Suprapubic skin (tissue), 4 donors: ENCODE results near the gene CDON. TPM values are rescaled to one million over a fixed set of nuclear protein-coding genes. Genes with fewer than 3 reads are reported as not detected.

ENCODE experiments used
- DNase-seq, 2 donors: peaks; one replicate each; pipeline ENCODE4 v3.0.0-alpha.2; 2019; ENCODE audit warnings: low spot score in 2 of 2
- H3K27ac ChIP-seq: fragments of 200-600 bp; sonication (generic); one replicate; pipeline ENCODE4 v1.5.1; 2019
- H3K27me3 ChIP-seq: fragments of 200-600 bp; sonication (generic); one replicate; pipeline ENCODE4 v1.5.1; 2019
- H3K36me3 ChIP-seq: fragments of 200-600 bp; sonication (generic); one replicate; pipeline ENCODE4 v1.5.1; 2019
- H3K4me1 ChIP-seq: fragments of 200-600 bp; sonication (generic); one replicate; pipeline ENCODE4 v1.5.1; 2019
- H3K4me3 ChIP-seq: fragments of 200-600 bp; sonication (generic); one replicate; pipeline ENCODE4 v1.5.1; 2019; ENCODE audit warnings: mild to moderate bottlenecking
- H3K9me3 ChIP-seq: fragments of 200-600 bp; sonication (generic); one replicate; pipeline ENCODE4 v1.5.1; 2019
- CTCF ChIP-seq, 2 donors: fragments of 200-600 bp in 1 of 2; fragments of 450-650 bp in 1 of 2; sonication (generic) in 1 of 2; IDR thresholded peaks; one replicate each; pipeline ENCODE4 v1.5.1; 2016 to 2019; ENCODE audit warnings: antibody characterized with exemption in 2 of 2, mild to moderate bottlenecking in 1 of 2, moderate library complexity in 1 of 2
- EP300 ChIP-seq: sonication (generic); formaldehyde crosslinking; IDR thresholded peaks from one replicate; pipeline ENCODE4 v1.6.1; 2017; ENCODE audit warnings: antibody characterized with exemption
- POLR2A ChIP-seq, 2 donors: fragments of 450-650 bp; IDR thresholded peaks; one replicate each; pipeline ENCODE4 v1.6.1; 2017; ENCODE audit warnings: antibody characterized with exemption in 2 of 2, mild to moderate bottlenecking in 2 of 2, moderate library complexity in 2 of 2
- POLR2AphosphoS5 ChIP-seq, 3 donors: sonication (generic); formaldehyde crosslinking; IDR thresholded peaks; one replicate each; pipeline ENCODE4 v1.6.1; 2017; ENCODE audit warnings: antibody characterized with exemption in 3 of 3
- WGBS: methylation state at CpG from one replicate; pipeline ENCODE4 v1.1.5; 2018; 5-methylcytosine and 5-hydroxymethylcytosine counted together
- total RNA-seq, 4 donors: library from RNA; depleted of rRNA; stranded (reverse); fragments of >200 nt; gene quantifications; one replicate each; pipeline ENCODE4 v1.1.0, GENCODE V29; 2016

Gene CDON
- total RNA-seq, 4 donors from 2014 or later: 27.6 to 67.4 (median 43.1) TPM

GRCh38 chr11:125938418-125938817, 124.2 kb downstream of the CDON start:
- H3K4me1 ChIP-seq: peaks cover 16% of the 10 kb centered on the region
- no peaks in the 10 kb centered on the region for H3K27me3 ChIP-seq
- DNase-seq: peak in 1 of 2 donors; percentile 52
- 72% methylated on average over 5 of the region's 5 CpGs for WGBS
- H3K27ac ChIP-seq: no peak overlapping the region
- no peaks in the 10 kb centered on the region for H3K36me3 ChIP-seq
- H3K4me3 ChIP-seq: no peak overlapping the region
- TF ChIP-seq CTCF (IDR thresholded peaks at IDR 0.05) (no peak), EP300 (no peak), POLR2AphosphoS5 (IDR thresholded peaks at IDR 0.05) (no peak), POLR2A (IDR thresholded peaks at IDR 0.05) (no peak)
- no peaks in the 10 kb centered on the region for H3K9me3 ChIP-seq

- no peaks in the 10 kb centered on the region for H3K36me3 ChIP-seq
- 39% methylated on average over 12 of the region's 12 CpGs for WGBS
- no peaks in the 10 kb centered on the region for H3K27me3 ChIP-seq
- H3K27ac ChIP-seq: no peak overlapping the region
- peaks cover 24% of the 10 kb centered on the region for H3K4me1 ChIP-seq
- DNase-seq: peak in 1 of 2 donors; percentile 44
- no peak for TF ChIP-seq EP300
- TF ChIP-seq POLR2AphosphoS5 (IDR thresholded peaks at IDR 0.05): no peak
- no peak for TF ChIP-seq POLR2A (IDR thresholded peaks at IDR 0.05)
- no peak for TF ChIP-seq CTCF (IDR thresholded peaks at IDR 0.05)
- H3K4me3 ChIP-seq: no peak overlapping the region
- no peaks in the 10 kb centered on the region for H3K9me3 ChIP-seq
Measured at GRCh38 chr11:125935618-125936199, 127.0 kb downstream of the CDON start.

GRCh38 chr11:125935056-125935455, 127.6 kb downstream of the CDON start:
- Histone ChIP-seq H3K4me1 (peaks cover 24% of the 10 kb centered on the region), H3K9me3 (no peaks in the 10 kb centered on the region), H3K36me3 (no peaks in the 10 kb centered on the region), H3K27ac (no peak overlapping the region), H3K27me3 (no peaks in the 10 kb centered on the region), H3K4me3 (no peak overlapping the region)
- WGBS: 95% methylated on average over 2 of the region's 2 CpGs
- DNase-seq: no peak
- TF ChIP-seq CTCF (IDR thresholded peaks at IDR 0.05): no peak

GRCh38 chr11:125934473-125934872, 128.2 kb downstream of the CDON start:
- DNase-seq: no peak
- WGBS: 97% methylated on average over 8 of the region's 8 CpGs
- Histone ChIP-seq H3K27ac (no peak overlapping the region), H3K36me3 (no peaks in the 10 kb centered on the region), H3K4me1 (peaks cover 24% of the 10 kb centered on the region), H3K4me3 (no peak overlapping the region), H3K9me3 (no peaks in the 10 kb centered on the region), H3K27me3 (no peaks in the 10 kb centered on the region)
- TF ChIP-seq EP300 (no peak), CTCF (IDR thresholded peaks at IDR 0.05) (no peak), POLR2AphosphoS5 (IDR thresholded peaks at IDR 0.05) (no peak), POLR2A (IDR thresholded peaks at IDR 0.05) (no peak)

- TF ChIP-seq POLR2A (IDR thresholded peaks at IDR 0.05) (no peak), CTCF (IDR thresholded peaks at IDR 0.05) (no peak), POLR2AphosphoS5 (IDR thresholded peaks at IDR 0.05) (no peak)
- Histone ChIP-seq H3K4me1 (peaks cover 14% of the 10 kb centered on the region), H3K4me3 (no peak overlapping the region), H3K36me3 (no peaks in the 10 kb centered on the region), H3K9me3 (no peaks in the 10 kb centered on the region), H3K27ac (no peak overlapping the region), H3K27me3 (no peaks in the 10 kb centered on the region)
- WGBS: 66% methylated on average over 12 of the region's 12 CpGs
- peak in 1 of 2 donors; percentile 40 for DNase-seq
Measured at GRCh38 chr11:125933030-125933813, 129.4 kb downstream of the CDON start.
